CD4-positive, alpha-beta T cell treated with Interferon alpha-2 for 1 hour (primary cell): ENCODE data around the gene OR51B5.
"Not testable (repeated sequence)": the region's sequence is repeated elsewhere in the genome, so short reads cannot be mapped to it uniquely, and the experiment has no call there.

Source experiments
- DNase-seq, 2 donors: peaks; one replicate each; pipeline ENCODE4 v3.0.0-alpha.2; 2020 to 2022

Gene OR51B5

GRCh38 chr11:5343474-5344335, at the start of gene OR51B5:
OR51B5 (minus strand) TSS chr11:5343524; CDS start chr11:5343524, 0 bp downstream.
- DNase-seq = no peak

- no peak for DNase-seq
These were observed 46.9 kb upstream of the OR51B5 start for GRCh38 chr11:5390210-5390609.

- DNase-seq = no peak
These were observed 41.0 kb upstream of the OR51B5 start for GRCh38 chr11:5384335-5384734.

- no peak for DNase-seq
These were observed 40.3 kb upstream of the OR51B5 start, which contains the start of gene OR51M1 for GRCh38 chr11:5383576-5383975. OR51M1 (plus strand) TSS chr11:5383812; CDS start chr11:5389399, 5,587 bp downstream.

- DNase-seq = peak in 1 of 2 donors; percentile 6
These were observed 37.5 kb upstream of the OR51B5 start for GRCh38 chr11:5380740-5381342.

- DNase-seq = no peak
These were observed 26.5 kb upstream of the OR51B5 start for GRCh38 chr11:5369789-5370188.

- no peak for DNase-seq
These were observed 25.2 kb upstream of the OR51B5 start for GRCh38 chr11:5368502-5369043.

- DNase-seq = no peak
These were observed 24.2 kb upstream of the OR51B5 start for GRCh38 chr11:5367448-5368074.

- no peak for DNase-seq
These were observed 23.5 kb upstream of the OR51B5 start for GRCh38 chr11:5366856-5367255.

- DNase-seq = not testable (repeated sequence)
These were observed 23.0 kb upstream of the OR51B5 start for GRCh38 chr11:5366365-5366764.

- no peak for DNase-seq
These were observed 20.9 kb upstream of the OR51B5 start for GRCh38 chr11:5364214-5364613.

- no peak for DNase-seq
These were observed 20.4 kb upstream of the OR51B5 start for GRCh38 chr11:5363679-5364078.

- DNase-seq = no peak
These were observed 18.8 kb upstream of the OR51B5 start for GRCh38 chr11:5362017-5362625.

GRCh38 chr11:5356031-5356430, 12.7 kb upstream of the OR51B5 start:
- not testable (repeated sequence) for DNase-seq

- no peak for DNase-seq
These were observed 7.9 kb upstream of the OR51B5 start, which contains the start of gene OR51B6 for GRCh38 chr11:5351208-5351607. OR51B6 (plus strand) TSS chr11:5351508; CDS start chr11:5351508, 0 bp downstream.

GRCh38 chr11:5349550-5349949, 6.2 kb upstream of the OR51B5 start:
- DNase-seq = no peak

- DNase-seq = no peak
These were observed 5.3 kb upstream of the OR51B5 start for GRCh38 chr11:5348551-5349194.

GRCh38 chr11:5345831-5346230, 2.5 kb upstream of the OR51B5 start:
- no peak for DNase-seq

- DNase-seq = no peak
These were observed 3.5 kb downstream of the OR51B5 start for GRCh38 chr11:5339771-5340322.

- DNase-seq = not testable (repeated sequence)
These were observed 6.1 kb downstream of the OR51B5 start for GRCh38 chr11:5337253-5337652.

GRCh38 chr11:5336331-5336730, 7.0 kb downstream of the OR51B5 start:
- no peak for DNase-seq

- no peak for DNase-seq
These were observed 8.2 kb downstream of the OR51B5 start for GRCh38 chr11:5335170-5335569.
